Lung (tissue), 12 donors: ENCODE data around the gene PPP2R2C. TPM values are rescaled to one million over a fixed set of nuclear protein-coding genes. Genes with fewer than 3 reads are reported as not detected.

Source experiments
- ATAC-seq: fragments of 200-7000 bp; cut with Tn5 transposase; one replicate; pipeline ENCODE4 v1.9.1; 2020; ENCODE audit warnings: moderate number of reproducible peaks; ENCODE audit not compliant: insufficient read depth, low FRiP score
- DNase-seq, 3 donors: peaks; one replicate each; pipeline ENCODE4 v3.0.0-alpha.2; 2013 to 2017
- H3K27ac ChIP-seq, 2 donors: one replicate each; pipeline ENCODE4 v1.5.1; 2013; ENCODE audit warnings: mild to moderate bottlenecking in 2 of 2, moderate library complexity in 2 of 2, control low read depth in 1 of 2, inconsistent platforms in 1 of 2, low read depth in 1 of 2, low read length in 1 of 2
- H3K27me3 ChIP-seq, 3 donors: one replicate each; pipeline ENCODE4 v1.5.1; 2013; ENCODE audit warnings: low read length in 2 of 3; ENCODE audit not compliant: control insufficient read depth in 3 of 3, insufficient read depth in 3 of 3
- H3K36me3 ChIP-seq, 4 donors: one replicate each; pipeline ENCODE4 v1.5.1; 2013; ENCODE audit warnings: low read length in 4 of 4, mild to moderate bottlenecking in 1 of 4, moderate library complexity in 1 of 4; ENCODE audit not compliant: control insufficient read depth in 4 of 4, insufficient read depth in 4 of 4
- H3K4me1 ChIP-seq, 5 donors: one replicate each; pipeline ENCODE4 v1.5.1; 2013; ENCODE audit warnings: low read length in 5 of 5, mild to moderate bottlenecking in 2 of 5, moderate library complexity in 1 of 5; ENCODE audit not compliant: control insufficient read depth in 5 of 5, insufficient read depth in 5 of 5
- H3K4me3 ChIP-seq: one replicate; pipeline ENCODE4 v1.5.1; 2013; ENCODE audit warnings: mild to moderate bottlenecking, control low read depth, moderate library complexity
- H3K9ac ChIP-seq, 2 donors: one replicate each; pipeline ENCODE4 v1.5.1; 2013; ENCODE audit warnings: low read length in 2 of 2, control low read depth in 1 of 2; ENCODE audit not compliant: insufficient read depth in 1 of 2
- H3K9me3 ChIP-seq, 4 donors: one replicate each; pipeline ENCODE4 v1.5.1; 2013; ENCODE audit warnings: low read length in 3 of 4, mild to moderate bottlenecking in 1 of 4, moderate library complexity in 1 of 4; ENCODE audit not compliant: control insufficient read depth in 4 of 4, insufficient read depth in 3 of 4
- CTCF ChIP-seq: IDR thresholded peaks from 2 replicates; pipeline ENCODE4 v1.5.1; 2012; ENCODE audit warnings: mild to moderate bottlenecking; ENCODE audit errors: control extremely low read depth, extremely low read depth
- WGBS, 2 donors: extraction: QIAGEN DNeasy Blood & Tissue Kit; methylation state at CpG; one replicate each; pipeline ENCODE4 v1.1.7; 2013; 5-methylcytosine and 5-hydroxymethylcytosine counted together
- polyA plus RNA-seq, 2 donors: library from polyadenylated mRNA; stranded (reverse); fragments of 200-250 nt; gene quantifications; one replicate each; pipeline ENCODE4 v1.2.1, GENCODE V29; 2013
- total RNA-seq, 2 donors: library from RNA; depleted of rRNA in 1 of 2; stranded (reverse); fragments of >200 nt in 1 of 2; gene quantifications; one replicate each; pipeline ENCODE4 v1.2.1, GENCODE V29; 2014 to 2021
- donor health status: control.
- donor health status: control.
- donor health status: Bipolar disorder and iron deficiency.
- donor health status: healthy.
- donor health status: DM: yes; HTN: yes; CAD: no.

The PPP2R2C gene
- total and polyA plus RNA-seq, 4 donors, result 0.03 to 0.57 (median 0.04) TPM

GRCh38 chr4:6297266-6297815, 175.1 kb downstream of the PPP2R2C start:
- no peak overlapping the region for H3K9ac ChIP-seq
- no peak overlapping the region for H3K27ac ChIP-seq
- H3K27me3 ChIP-seq, result no peaks in the 10 kb centered on the region
- WGBS, 2 donors, result 90 to 93% methylated on average over 15 of the region's 15 CpGs
- no peak for TF ChIP-seq CTCF
- H3K9me3 ChIP-seq, result peaks cover 0 to 11% (median 0%) of the 10 kb centered on the region in 4 donors
- no peak for ATAC-seq
- H3K4me1 ChIP-seq, result no peaks in the 10 kb centered on the region
- H3K36me3 ChIP-seq, result peaks cover 0 to 56% (median 23%) of the 10 kb centered on the region in 4 donors
- DNase-seq, result no peak
- no peak overlapping the region for H3K4me3 ChIP-seq

GRCh38 chr4:6296026-6296425, 176.4 kb downstream of the PPP2R2C start:
- no peak for ATAC-seq
- Histone ChIP-seq H3K36me3 (peaks cover 0 to 54% (median 15%) of the 10 kb centered on the region in 4 donors), H3K4me1 (no peaks in the 10 kb centered on the region), H3K9ac (no peak overlapping the region), H3K27me3 (no peaks in the 10 kb centered on the region), H3K27ac (no peak overlapping the region), H3K9me3 (peaks cover 0 to 4% (median 0%) of the 10 kb centered on the region in 4 donors), H3K4me3 (no peak overlapping the region)
- no peak for TF ChIP-seq CTCF
- no peak for DNase-seq
- WGBS, 2 donors, result 92 to 93% methylated on average over 9 of the region's 9 CpGs

GRCh38 chr4:6295495-6295894, 176.9 kb downstream of the PPP2R2C start:
- no peak for TF ChIP-seq CTCF
- H3K36me3 ChIP-seq, result peaks cover 0 to 54% (median 12%) of the 10 kb centered on the region in 4 donors
- DNase-seq (no peak), ATAC-seq (no peak)
- no peak overlapping the region for H3K4me3 ChIP-seq
- H3K4me1 ChIP-seq, result no peaks in the 10 kb centered on the region
- H3K9me3 ChIP-seq, result peaks cover 0 to 2% (median 0%) of the 10 kb centered on the region in 4 donors
- H3K9ac ChIP-seq, result no peak overlapping the region
- no peaks in the 10 kb centered on the region for H3K27me3 ChIP-seq
- H3K27ac ChIP-seq, result no peak overlapping the region
- WGBS, 2 donors, result 97 to 98% methylated on average over 14 of the region's 14 CpGs
